ENCODE measurements around the gene PHF24.

PHF24 gene

DNA sequence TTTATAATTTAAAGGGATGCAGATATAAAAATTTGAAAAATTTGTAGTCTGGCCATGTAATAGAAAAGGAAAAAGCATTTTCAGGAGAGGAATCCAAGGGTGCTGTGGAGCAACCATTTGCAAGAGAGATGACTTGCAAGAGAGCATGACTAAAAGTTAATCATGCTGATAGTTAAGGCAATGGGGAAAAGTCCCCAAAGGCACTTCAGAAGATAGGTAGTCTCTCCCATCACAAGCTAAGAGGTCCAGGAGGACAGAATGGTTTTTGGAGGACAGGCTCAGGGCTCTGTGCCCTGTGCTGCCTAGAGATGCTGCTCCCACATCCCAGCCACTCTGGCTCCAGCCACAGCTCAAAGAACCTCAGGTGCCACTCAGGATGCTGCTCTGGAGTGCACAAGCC is 70.3 kb downstream of the PHF24 start:
- H3K27me3 ChIP-seq (ENCODE audit: control insufficient read depth, insufficient read depth, low read length) = no peaks in the 10 kb centered on the region
- no peak overlapping the region for H3K9ac ChIP-seq (ENCODE audit: low read depth, low read length)
- peak overlapping the region; percentile 65 for H3K27ac ChIP-seq (ENCODE audit: low read depth, low read length)
- H3K9me3 ChIP-seq (ENCODE audit: control insufficient read depth, insufficient read depth, low read length) = peaks cover 15% of the 10 kb centered on the region
- no peak overlapping the region for H3K4me3 ChIP-seq (ENCODE audit: low read depth, low read length)
- peaks cover 7% of the 10 kb centered on the region; the same call in 1 of the 2 replicates for H3K4me1 ChIP-seq (ENCODE audit: control insufficient read depth, insufficient read depth, low read length)
- no peaks in the 10 kb centered on the region for H3K36me3 ChIP-seq (ENCODE audit: control insufficient read depth, insufficient read depth, low read length)

DNA sequence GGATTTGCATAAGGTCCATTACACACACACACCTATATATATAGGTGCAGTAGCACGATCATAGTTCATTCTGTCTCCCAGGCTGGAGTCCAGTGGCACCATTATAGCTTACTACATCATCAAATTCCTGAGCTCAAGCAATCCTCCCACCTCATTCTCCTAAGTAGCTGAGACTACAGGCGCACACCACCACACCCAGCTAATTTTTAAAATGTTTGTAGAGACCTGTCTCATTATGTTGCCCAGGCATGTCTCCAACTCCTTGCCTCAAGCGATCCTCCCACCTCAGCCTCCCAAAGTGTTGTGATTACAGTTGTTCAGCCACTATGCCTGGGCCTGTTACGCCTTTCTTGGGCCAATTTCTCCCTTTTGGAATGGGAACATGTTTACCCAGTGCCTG is 71.2 kb downstream of the PHF24 start:
- Histone ChIP-seq H3K4me3 (ENCODE audit: low read depth, low read length) (no peak overlapping the region), H3K27ac (ENCODE audit: low read depth, low read length) (no peak overlapping the region), H3K4me1 (ENCODE audit: control insufficient read depth, insufficient read depth, low read length) (peaks cover 7% of the 10 kb centered on the region; the same call in 1 of the 2 replicates), H3K36me3 (ENCODE audit: control insufficient read depth, insufficient read depth, low read length) (no peaks in the 10 kb centered on the region), H3K27me3 (ENCODE audit: control insufficient read depth, insufficient read depth, low read length) (no peaks in the 10 kb centered on the region), H3K9ac (ENCODE audit: low read depth, low read length) (no peak overlapping the region), H3K9me3 (ENCODE audit: control insufficient read depth, insufficient read depth, low read length) (peaks cover 13% of the 10 kb centered on the region)

DNA sequence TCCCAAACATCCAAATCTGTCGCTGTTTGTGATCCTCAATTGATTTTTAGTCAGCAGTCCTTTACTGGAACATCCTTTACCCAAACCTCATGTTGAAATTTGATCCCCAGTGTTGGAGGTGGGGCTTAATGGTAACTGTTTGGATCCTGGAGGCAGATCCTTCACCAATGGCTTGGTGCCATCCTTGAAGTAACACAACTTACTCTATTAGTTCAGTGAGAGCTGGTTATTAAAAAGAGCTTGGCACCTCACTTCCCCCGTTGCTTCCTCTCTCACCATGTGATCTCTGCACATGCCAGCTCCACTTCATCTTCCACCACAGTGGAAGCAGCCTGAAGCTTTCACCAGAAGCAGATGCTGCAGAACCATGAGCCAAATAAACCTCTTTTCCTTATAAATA is 71.8 kb downstream of the PHF24 start:
- Histone ChIP-seq H3K9ac (ENCODE audit: low read depth, low read length) (no peak overlapping the region), H3K27me3 (ENCODE audit: control insufficient read depth, insufficient read depth, low read length) (no peaks in the 10 kb centered on the region), H3K27ac (ENCODE audit: low read depth, low read length) (no peak overlapping the region), H3K4me3 (ENCODE audit: low read depth, low read length) (no peak overlapping the region), H3K4me1 (ENCODE audit: control insufficient read depth, insufficient read depth, low read length) (peaks cover 7% of the 10 kb centered on the region; the same call in 1 of the 2 replicates), H3K36me3 (ENCODE audit: control insufficient read depth, insufficient read depth, low read length) (no peaks in the 10 kb centered on the region), H3K9me3 (ENCODE audit: control insufficient read depth, insufficient read depth, low read length) (peaks cover 12% of the 10 kb centered on the region)
